ENCODE data around the gene ZNF182. TPM values are rescaled to one million over a fixed set of nuclear protein-coding genes. Genes with fewer than 3 reads are reported as not detected.
"Not testable (repeated sequence)": the region's sequence is repeated elsewhere in the genome, so short reads cannot be mapped to it uniquely, and the experiment has no call there.

Gene ZNF182
- total RNA-seq, 1 donor from 2014 or later = 15.2 TPM

- H3K9me3 Mint-ChIP-seq = peaks cover 11% of the 10 kb centered on the region
- H3K4me2 ChIP-seq = peak overlapping the region; percentile 76
These were observed 18.3 kb upstream of the ZNF182 start for GRCh38 chrX:48022100-48022499.

GRCh38 chrX:48021026-48021900 lies 17.5 kb upstream of the ZNF182 start:
- H3K36me3 ChIP-seq = no peaks in the 10 kb centered on the region
- Mint-ChIP-seq H3K36me3 (no peaks in the 10 kb centered on the region), H3K4me1 (peaks cover 4% of the 10 kb centered on the region), H3K27me3 (ENCODE audit: insufficient read depth, low read depth) (no peaks in the 10 kb centered on the region), H3K27ac (peak overlapping the region; percentile 100), H3K9me3 (peaks cover 7% of the 10 kb centered on the region), H3K4me3 (peak overlapping the region; percentile 90)
- no peaks in the 10 kb centered on the region for H3K9me3 ChIP-seq (ENCODE audit: low read depth)
- DNase-seq (ENCODE audit: low spot score) = peak; percentile 72
- H2AFZ ChIP-seq (replicated peaks) = peak overlapping the region; percentile 93
- TF ChIP-seq EZH2 (IDR thresholded peaks at IDR 0.05) (no peak), EZH2phosphoT487 (IDR thresholded peaks at IDR 0.05) (no peak), CTCF (IDR thresholded peaks at IDR 0.05) (no peak)
- no peaks in the 10 kb centered on the region for H3K79me2 ChIP-seq (ENCODE audit: low read depth)
- no peaks in the 10 kb centered on the region for H4K20me1 ChIP-seq (ENCODE audit: low read depth)
- H3K9ac ChIP-seq = peak overlapping the region; percentile 97
- no peaks in the 10 kb centered on the region for H3K4me1 ChIP-seq
- H3F3A ChIP-seq (ENCODE audit: low read depth) = no peaks in the 10 kb centered on the region
- H3K27me3 ChIP-seq = no peaks in the 10 kb centered on the region
- peak overlapping the region; percentile 66 for H3K4me3 ChIP-seq
- H3K4me2 ChIP-seq = peak overlapping the region; percentile 76
- peak overlapping the region; percentile 91 for H3K27ac ChIP-seq

More at GRCh38 chrX:48022100-48022499, 18.3 kb upstream of the ZNF182 start:
- Mint-ChIP-seq H3K4me1 (peaks cover 7% of the 10 kb centered on the region), H3K36me3 (no peaks in the 10 kb centered on the region), H3K27ac (no peak overlapping the region), H3K27me3 (ENCODE audit: insufficient read depth, low read depth) (no peaks in the 10 kb centered on the region), H3K4me3 (no peak overlapping the region)
- Histone ChIP-seq H3K27ac (no peak overlapping the region), H2AFZ (replicated peaks) (no peak overlapping the region), H3K79me2 (ENCODE audit: low read depth) (no peaks in the 10 kb centered on the region), H3F3A (ENCODE audit: low read depth) (no peaks in the 10 kb centered on the region), H3K27me3 (no peaks in the 10 kb centered on the region), H3K4me3 (no peak overlapping the region), H3K9me3 (ENCODE audit: low read depth) (no peaks in the 10 kb centered on the region), H3K9ac (no peak overlapping the region), H3K36me3 (no peaks in the 10 kb centered on the region), H4K20me1 (ENCODE audit: low read depth) (no peaks in the 10 kb centered on the region), H3K4me1 (no peaks in the 10 kb centered on the region)
- no peak for DNase-seq (ENCODE audit: low spot score)
- TF ChIP-seq CTCF (IDR thresholded peaks at IDR 0.05) = no peak
- TF ChIP-seq EZH2 (IDR thresholded peaks at IDR 0.05) = no peak
- TF ChIP-seq EZH2phosphoT487 (IDR thresholded peaks at IDR 0.05) = no peak

GRCh38 chrX:48020472-48020871 lies 16.7 kb upstream of the ZNF182 start:
- H3K9ac ChIP-seq; H3K4me1 ChIP-seq; H3F3A ChIP-seq (ENCODE audit: low read depth); H3K36me3 Mint-ChIP-seq; H3K27me3 ChIP-seq; H4K20me1 ChIP-seq (ENCODE audit: low read depth); H3K27ac ChIP-seq; DNase-seq (ENCODE audit: low spot score); H3K9me3 Mint-ChIP-seq; H3K4me1 Mint-ChIP-seq; H3K27me3 Mint-ChIP-seq (ENCODE audit: insufficient read depth, low read depth); H3K79me2 ChIP-seq (ENCODE audit: low read depth); H3K36me3 ChIP-seq; H3K27ac Mint-ChIP-seq; H3K9me3 ChIP-seq (ENCODE audit: low read depth): not testable (repeated sequence)
- H3K4me3 ChIP-seq = peak overlapping the region; percentile 66
- peak overlapping the region; percentile 90 for H3K4me3 Mint-ChIP-seq
- peak overlapping the region; percentile 76 for H3K4me2 ChIP-seq
- H2AFZ ChIP-seq (replicated peaks) = peak overlapping the region; percentile 93

DNA sequence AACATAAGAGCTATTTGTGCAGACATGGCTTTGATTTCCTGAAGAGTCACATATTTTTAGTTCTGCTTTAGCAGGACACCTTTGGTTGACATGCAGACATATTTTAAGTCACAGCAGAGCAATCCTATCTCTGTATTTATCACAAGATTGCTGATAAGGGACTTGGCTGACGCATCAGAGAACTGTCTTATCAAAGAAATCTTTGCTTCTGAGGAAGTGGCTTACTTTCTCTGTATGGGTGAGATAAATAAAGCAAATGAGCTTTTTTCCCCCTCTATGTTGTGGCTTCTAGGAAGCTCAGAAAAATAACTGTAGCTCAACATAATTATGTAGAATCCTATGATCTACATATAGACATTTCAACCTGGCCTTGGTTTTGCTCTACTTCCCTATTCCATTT lies 16.1 kb upstream of the ZNF182 start:
- H3K27me3 ChIP-seq; H3K9me3 ChIP-seq (ENCODE audit: low read depth); H3F3A ChIP-seq (ENCODE audit: low read depth): not testable (repeated sequence)

GRCh38 chrX:48016583-48017310 lies 13.0 kb upstream of the ZNF182 start:
- H3K9ac ChIP-seq; H3K79me2 ChIP-seq (ENCODE audit: low read depth); H2AFZ ChIP-seq (replicated peaks); H3K4me2 ChIP-seq; H3K27ac ChIP-seq; H3K9me3 Mint-ChIP-seq; H3K27me3 ChIP-seq; H3K4me3 ChIP-seq; H3K27ac Mint-ChIP-seq; H3K27me3 Mint-ChIP-seq (ENCODE audit: insufficient read depth, low read depth); H3K9me3 ChIP-seq (ENCODE audit: low read depth); H3F3A ChIP-seq (ENCODE audit: low read depth); H3K36me3 ChIP-seq; H3K4me3 Mint-ChIP-seq; H4K20me1 ChIP-seq (ENCODE audit: low read depth); DNase-seq (ENCODE audit: low spot score); H3K4me1 Mint-ChIP-seq; H3K36me3 Mint-ChIP-seq; H3K4me1 ChIP-seq: not testable (repeated sequence)

More for the DNA sequence above, 16.1 kb upstream of the ZNF182 start:
- H3K4me2 ChIP-seq; H3K4me1 ChIP-seq; H3K27ac ChIP-seq; H4K20me1 ChIP-seq (ENCODE audit: low read depth); H3K4me3 Mint-ChIP-seq; H3K36me3 Mint-ChIP-seq; H3K4me3 ChIP-seq; H2AFZ ChIP-seq (replicated peaks); H3K79me2 ChIP-seq (ENCODE audit: low read depth); H3K9me3 Mint-ChIP-seq; H3K9ac ChIP-seq; H3K27me3 Mint-ChIP-seq (ENCODE audit: insufficient read depth, low read depth); H3K4me1 Mint-ChIP-seq; DNase-seq (ENCODE audit: low spot score); H3K27ac Mint-ChIP-seq; H3K36me3 ChIP-seq: not testable (repeated sequence)

DNA sequence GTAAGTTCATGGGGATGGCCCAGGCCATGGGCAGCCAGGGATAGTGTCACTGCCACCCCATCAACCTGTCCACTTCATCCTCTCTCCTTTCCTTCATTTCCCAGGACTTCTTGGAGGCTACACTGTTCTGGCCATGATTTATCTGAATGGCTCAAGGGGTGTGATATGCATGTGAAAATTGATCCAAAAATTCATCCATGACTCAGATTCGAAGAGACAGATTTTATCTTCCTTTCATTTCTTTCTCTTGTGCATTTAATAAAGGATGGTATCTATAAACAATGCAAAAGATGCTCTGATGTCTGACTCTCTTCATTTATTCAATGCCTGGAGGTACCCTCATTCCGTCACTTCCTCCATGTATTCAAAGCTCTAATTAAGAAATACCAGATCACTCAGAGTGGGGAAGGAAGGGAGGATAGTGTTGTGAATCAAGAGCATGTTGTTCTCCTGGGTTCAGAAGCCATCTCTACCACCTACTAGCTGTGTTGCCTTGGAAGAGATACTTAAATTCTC lies 5.7 kb upstream of the ZNF182 start:
- not testable (repeated sequence) for H3K27me3 Mint-ChIP-seq (ENCODE audit: insufficient read depth, low read depth); H3K27me3 ChIP-seq; H3K9me3 Mint-ChIP-seq; H3K27ac Mint-ChIP-seq; H3K9ac ChIP-seq; H3K36me3 ChIP-seq; H3K27ac ChIP-seq; H3F3A ChIP-seq (ENCODE audit: low read depth); H3K4me2 ChIP-seq; H2AFZ ChIP-seq (replicated peaks); H3K9me3 ChIP-seq (ENCODE audit: low read depth); H3K79me2 ChIP-seq (ENCODE audit: low read depth); H3K4me1 Mint-ChIP-seq; H4K20me1 ChIP-seq (ENCODE audit: low read depth); H3K4me1 ChIP-seq; H3K4me3 ChIP-seq; H3K36me3 Mint-ChIP-seq; H3K4me3 Mint-ChIP-seq; DNase-seq (ENCODE audit: low spot score)
